Measurements from ENCODE around the gene STAT4. TPM values are rescaled to one million over a fixed set of nuclear protein-coding genes. Genes with fewer than 3 reads are reported as not detected.

Gene STAT4
- total RNA-seq, 1 experiment from 2014 or later, result 0.33 TPM

DNA sequence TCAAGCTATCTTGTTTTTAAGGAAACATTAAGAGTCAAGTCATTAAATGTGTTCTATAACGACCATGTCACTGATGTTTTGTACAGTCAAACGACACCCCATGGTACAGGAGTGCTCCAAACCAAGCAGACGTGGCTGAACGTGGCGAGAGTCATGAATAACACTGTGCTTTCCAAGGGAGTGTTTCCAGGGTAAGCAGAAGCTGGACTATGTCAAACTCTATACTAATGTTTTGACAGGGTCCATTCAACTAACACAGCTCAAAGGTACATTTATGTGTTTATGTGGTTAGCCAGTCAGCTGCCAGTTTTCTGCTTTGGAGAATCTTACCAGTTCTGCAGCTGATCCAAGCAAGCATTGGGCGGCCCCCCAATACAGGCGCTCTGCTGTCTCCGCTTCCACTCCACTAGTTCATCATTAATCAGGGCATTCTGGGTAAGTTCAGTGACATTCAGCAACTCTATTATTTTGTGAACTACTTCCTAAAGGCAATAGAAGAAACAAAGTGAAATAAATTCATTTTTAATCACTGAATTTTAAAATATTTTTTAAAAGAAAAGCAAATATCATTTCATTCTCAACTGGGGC is 153.2 kb downstream of the STAT4 start:
- H4K20me1 ChIP-seq (ENCODE audit: control insufficient read depth, insufficient read depth, insufficient read length), result no peaks in the 10 kb centered on the region

More for the DNA sequence above, 153.2 kb downstream of the STAT4 start:
- H4K5ac ChIP-seq (ENCODE audit: insufficient read length, low read depth, low read length), result no peak overlapping the region
- H3K4me1 Mint-ChIP-seq, result no peaks in the 10 kb centered on the region
- H4K8ac ChIP-seq (replicated peaks; ENCODE audit: insufficient read length, low read depth, low read length), result no peak overlapping the region
- no peak for DNase-seq
- H2BK120ac ChIP-seq (ENCODE audit: low read depth, low read length, poor library complexity, severe bottlenecking), result no peak overlapping the region
- H3K23ac ChIP-seq (ENCODE audit: insufficient read length, low read depth, low read length), result no peak overlapping the region
- no peak overlapping the region for H3K4me2 ChIP-seq (ENCODE audit: insufficient read depth, insufficient read length, low read length)
- H3K4me1 ChIP-seq (ENCODE audit: insufficient read depth, low read length), result no peaks in the 10 kb centered on the region
- no peaks in the 10 kb centered on the region for H3K79me2 ChIP-seq (ENCODE audit: insufficient read depth, low read length)
- no peaks in the 10 kb centered on the region for H3K79me1 ChIP-seq (ENCODE audit: insufficient read depth, low read depth, low read length, poor library complexity, severe bottlenecking)
- WGBS (ENCODE audit: extremely low coverage, insufficient read length, low lambda C conversion rate), result no CpG with 5 or more reads among the region's 8 CpGs
- H2BK15ac ChIP-seq (ENCODE audit: low read depth, low read length), result no peak overlapping the region
- no peak overlapping the region for H2BK5ac ChIP-seq (ENCODE audit: insufficient read length, low read length)
- no peak overlapping the region for H3K27ac Mint-ChIP-seq
- H2AK5ac ChIP-seq (ENCODE audit: insufficient read length, low read length), result no peak overlapping the region
- no peaks in the 10 kb centered on the region for H3K9me3 ChIP-seq (ENCODE audit: control insufficient read depth, low read depth, low read length)
- peaks cover 33 to 83% (median 82%) of the 10 kb centered on the region in 3 experiments; a peak in 6 of 7 replicates for H3K36me3 Mint-ChIP-seq (ENCODE audit: insufficient read depth in 1 of 3, low read depth in 3 of 3)
- no peak overlapping the region for H3K4ac ChIP-seq (ENCODE audit: low read depth, low read length)
- no peak overlapping the region for H3K18ac ChIP-seq (ENCODE audit: insufficient read length, low read depth, low read length)
- H3K27me3 Mint-ChIP-seq (ENCODE audit: low read depth), result no peaks in the 10 kb centered on the region
- no peaks in the 10 kb centered on the region for H3K9me3 Mint-ChIP-seq
- no peak overlapping the region for H3K4me3 Mint-ChIP-seq
- H3K27me3 ChIP-seq (ENCODE audit: insufficient read depth, low read length), result no peaks in the 10 kb centered on the region
- H3T11ph ChIP-seq (ENCODE audit: low read length), result no peak overlapping the region
- H2AFZ ChIP-seq (ENCODE audit: low read length), result no peak overlapping the region
- no peak overlapping the region for H2BK12ac ChIP-seq (ENCODE audit: insufficient read length, low read depth, low read length)
- no peak overlapping the region for H4K91ac ChIP-seq (ENCODE audit: insufficient read length, low read depth, low read length)
- no peak overlapping the region for H3K56ac ChIP-seq (ENCODE audit: insufficient read length, low read depth, low read length)
- no peak overlapping the region for H3K14ac ChIP-seq (ENCODE audit: insufficient read depth, low read length)
- H2BK20ac ChIP-seq (ENCODE audit: low read depth, low read length, poor library complexity, severe bottlenecking), result no peak overlapping the region
- no peak overlapping the region for H3K9ac ChIP-seq (ENCODE audit: extremely low read depth, insufficient read length, low read length)
- no peaks in the 10 kb centered on the region for H3K23me2 ChIP-seq (ENCODE audit: insufficient read length, low read depth, low read length, poor library complexity, severe bottlenecking)
- TF ChIP-seq, protein P1, sequence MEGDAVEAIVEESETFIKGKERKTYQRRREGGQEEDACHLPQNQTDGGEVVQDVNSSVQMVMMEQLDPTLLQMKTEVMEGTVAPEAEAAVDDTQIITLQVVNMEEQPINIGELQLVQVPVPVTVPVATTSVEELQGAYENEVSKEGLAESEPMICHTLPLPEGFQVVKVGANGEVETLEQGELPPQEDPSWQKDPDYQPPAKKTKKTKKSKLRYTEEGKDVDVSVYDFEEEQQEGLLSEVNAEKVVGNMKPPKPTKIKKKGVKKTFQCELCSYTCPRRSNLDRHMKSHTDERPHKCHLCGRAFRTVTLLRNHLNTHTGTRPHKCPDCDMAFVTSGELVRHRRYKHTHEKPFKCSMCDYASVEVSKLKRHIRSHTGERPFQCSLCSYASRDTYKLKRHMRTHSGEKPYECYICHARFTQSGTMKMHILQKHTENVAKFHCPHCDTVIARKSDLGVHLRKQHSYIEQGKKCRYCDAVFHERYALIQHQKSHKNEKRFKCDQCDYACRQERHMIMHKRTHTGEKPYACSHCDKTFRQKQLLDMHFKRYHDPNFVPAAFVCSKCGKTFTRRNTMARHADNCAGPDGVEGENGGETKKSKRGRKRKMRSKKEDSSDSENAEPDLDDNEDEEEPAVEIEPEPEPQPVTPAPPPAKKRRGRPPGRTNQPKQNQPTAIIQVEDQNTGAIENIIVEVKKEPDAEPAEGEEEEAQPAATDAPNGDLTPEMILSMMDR (conservative IDR thresholded peaks at IDR 0.05), result no peak
- H3K27ac ChIP-seq (ENCODE audit: insufficient read length, low read depth, low read length), result no peak overlapping the region
